B cell (primary cell): ENCODE data around the gene KIRREL1.

Experiments
- EZH2 ChIP-seq: IDR thresholded peaks from 2 replicates; pipeline ENCODE4 v1.6.1; 2012; ENCODE audit warnings: borderline replicate concordance, low read depth, mild to moderate bottlenecking, moderate library complexity, low read length; ENCODE audit not compliant: insufficient read depth, poor library complexity, severe bottlenecking
- TF ChIP-seq, protein P1 (sequence below): fragments of 200-600 bp; IDR thresholded peaks from one replicate; pipeline ENCODE4 v1.8.0; 2022; ENCODE audit warnings: antibody characterized with exemption, mild to moderate bottlenecking

DNA sequence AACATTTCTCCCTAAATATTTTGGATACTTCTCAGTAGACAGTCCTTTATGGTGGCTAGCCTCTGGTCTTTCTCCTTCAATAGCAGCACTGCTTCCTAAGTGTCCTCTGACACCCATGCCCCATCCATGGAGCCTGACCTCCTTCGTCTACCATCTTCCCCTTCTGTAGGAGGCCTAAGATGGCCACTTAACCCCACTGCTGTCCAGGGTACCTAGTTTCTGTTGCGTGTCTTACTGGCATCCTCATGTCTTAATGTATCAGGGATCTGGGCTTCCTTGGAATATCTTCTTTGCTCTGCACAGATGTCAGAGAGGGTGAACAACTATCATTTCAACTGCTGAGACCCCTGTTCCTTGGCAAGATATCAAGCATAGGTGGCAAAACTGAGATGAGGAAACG is 5.4 kb upstream of the KIRREL1 start:
- TF ChIP-seq, protein P1, sequence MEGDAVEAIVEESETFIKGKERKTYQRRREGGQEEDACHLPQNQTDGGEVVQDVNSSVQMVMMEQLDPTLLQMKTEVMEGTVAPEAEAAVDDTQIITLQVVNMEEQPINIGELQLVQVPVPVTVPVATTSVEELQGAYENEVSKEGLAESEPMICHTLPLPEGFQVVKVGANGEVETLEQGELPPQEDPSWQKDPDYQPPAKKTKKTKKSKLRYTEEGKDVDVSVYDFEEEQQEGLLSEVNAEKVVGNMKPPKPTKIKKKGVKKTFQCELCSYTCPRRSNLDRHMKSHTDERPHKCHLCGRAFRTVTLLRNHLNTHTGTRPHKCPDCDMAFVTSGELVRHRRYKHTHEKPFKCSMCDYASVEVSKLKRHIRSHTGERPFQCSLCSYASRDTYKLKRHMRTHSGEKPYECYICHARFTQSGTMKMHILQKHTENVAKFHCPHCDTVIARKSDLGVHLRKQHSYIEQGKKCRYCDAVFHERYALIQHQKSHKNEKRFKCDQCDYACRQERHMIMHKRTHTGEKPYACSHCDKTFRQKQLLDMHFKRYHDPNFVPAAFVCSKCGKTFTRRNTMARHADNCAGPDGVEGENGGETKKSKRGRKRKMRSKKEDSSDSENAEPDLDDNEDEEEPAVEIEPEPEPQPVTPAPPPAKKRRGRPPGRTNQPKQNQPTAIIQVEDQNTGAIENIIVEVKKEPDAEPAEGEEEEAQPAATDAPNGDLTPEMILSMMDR = no peak
- no peak for TF ChIP-seq EZH2
